Stomach (tissue), 4 donors: ENCODE results near the gene PLA2G12A.

Experiments used
- CTCF ChIP-seq, 7 experiments: fragments of 450-650 bp in 4 of 7; fragments of 200-600 bp in 3 of 7; sonication (generic) in 3 of 7; IDR thresholded peaks; one replicate each; pipeline ENCODE4 v1.5.1; 2016 to 2019; ENCODE audit warnings: antibody characterized with exemption in 7 of 7, control low read depth in 2 of 7, mild to moderate bottlenecking in 1 of 7
- POLR2A ChIP-seq, 4 donors: fragments of 450-650 bp; IDR thresholded peaks; one replicate each; pipeline ENCODE4 v1.6.1; 2016; ENCODE audit warnings: antibody characterized with exemption in 4 of 4, control low read depth in 2 of 4, mild to moderate bottlenecking in 1 of 4, moderate library complexity in 1 of 4
- POLR2AphosphoS5 ChIP-seq, 3 donors: sonication (generic); formaldehyde crosslinking; IDR thresholded peaks; one replicate each; pipeline ENCODE4 v1.6.1; 2016; ENCODE audit warnings: antibody characterized with exemption in 3 of 3

GRCh38 chr4:109684727-109685126 lies 45.1 kb downstream of the PLA2G12A start:
- no peak for TF ChIP-seq CTCF (IDR thresholded peaks at IDR 0.05)
- TF ChIP-seq POLR2A (IDR thresholded peaks at IDR 0.05), result no peak
- TF ChIP-seq POLR2AphosphoS5 (IDR thresholded peaks at IDR 0.05), result no peak
